HCT116 (cell line): Measurements from ENCODE around the gene DGCR8. TPM values are rescaled to one million over a fixed set of nuclear protein-coding genes. Genes with fewer than 3 reads are reported as not detected.
A peak's percentile ranks its signal among the peaks of the same experiment; 100 is the strongest.

ENCODE experiments used
- ATAC-seq: fragments of 200-7000 bp; cut with Tn5 transposase; 2 replicates; pipeline ENCODE4 v1.9.1; 2020; ENCODE audit warnings: mild to moderate bottlenecking, moderate library complexity
- BruUV-seq: library from RNA; stranded (reverse); fragments of 400-500 nt; replicated peaks from 2 replicates; lab custom pipeline; 2021; lab: Mats Ljungman, UMichigan
- CTCF ChIA-PET: fragments of 300-600 bp; sonication (Branson Sonifier 250); formaldehyde crosslinking; loops from one replicate; lab custom pipeline; 2021; ENCODE audit warnings: antibody characterized with exemption; lab: Charles Lee
- POLR2A ChIA-PET: fragments of 300-600, 350-600 bp; sonication (Branson Sonifier 250); formaldehyde crosslinking; loops from one replicate; lab custom pipeline; 2021; ENCODE audit warnings: antibody characterized with exemption; lab: Charles Lee
- RAD21 ChIA-PET, 2 experiments: fragments of 300-600 bp; sonication (Branson Sonifier 250); formaldehyde crosslinking; loops; one replicate each; lab custom pipeline; 2023; ENCODE audit warnings: low total read pairs in 2 of 2; ENCODE audit not compliant: uncharacterized antibody in 2 of 2, unreplicated experiment in 2 of 2, low non-redundant PET in 1 of 2; lab: Charles Lee
- DNase-seq: peaks from one replicate; pipeline ENCODE4 v3.0.0-alpha.2; 2010; ENCODE audit warnings: low read depth, low spot score
- H2AFZ ChIP-seq: fragments of 200-600 bp; shearing (Covaris generic), sonication (generic); 2 replicates; pipeline ENCODE4 v1.6.1; 2017; ENCODE audit warnings: low read depth, mixed run types, mixed read lengths, antibody characterized with exemption, low read length; ENCODE audit not compliant: poor library complexity, severe bottlenecking
- H3K27ac ChIP-seq: 2 replicates; pipeline ENCODE4 v1.5.1; 2012; ENCODE audit warnings: low read depth, low read length
- H3K27me3 ChIP-seq: fragments of 200-600 bp; sonication (generic); 2 replicates; pipeline ENCODE4 v1.6.1; 2016; ENCODE audit warnings: mixed run types, low read length, mixed read lengths; ENCODE audit not compliant: insufficient read depth
- H3K36me3 ChIP-seq, 2 experiments: fragments of 200-500 bp in 1 of 2; fragments of 200-600 bp in 1 of 2; sonication (Bioruptor generic) in 1 of 2; sonication (generic) in 1 of 2; 2 replicates each; pipeline versions ENCODE4 v1.5.1 to v1.6.1; 2014 to 2016; ENCODE audit warnings: low read length in 2 of 2, inconsistent platforms in 1 of 2, mixed read lengths in 1 of 2, mixed run types in 1 of 2; ENCODE audit not compliant: insufficient read depth in 2 of 2, control insufficient read depth in 1 of 2
- H3K4me1 ChIP-seq, 2 experiments: fragments of 200-600 bp in 1 of 2; sonication (generic) in 1 of 2; 2 replicates each; pipeline versions ENCODE4 v1.5.1 to v1.6.1; 2012 to 2017; ENCODE audit warnings: low read length in 2 of 2, inconsistent platforms in 1 of 2, mild to moderate bottlenecking in 1 of 2, mixed read lengths in 1 of 2, mixed run types in 1 of 2, moderate library complexity in 1 of 2; ENCODE audit not compliant: insufficient read depth in 2 of 2, control insufficient read depth in 1 of 2
- H3K4me2 ChIP-seq: fragments of 200-600 bp; sonication (generic); 2 replicates; pipeline ENCODE4 v1.6.1; 2017; ENCODE audit warnings: mixed run types, low read length, mixed read lengths
- H3K4me3 ChIP-seq, 2 experiments: fragments of 200-600 bp in 1 of 2; sonication (generic) in 1 of 2; replicated peaks in 1 of 2; 2 replicates each; pipeline ENCODE4 v1.5.1; 2011 to 2016; ENCODE audit warnings: low read length in 2 of 2, control low read depth in 1 of 2, low read depth in 1 of 2, mild to moderate bottlenecking in 1 of 2, mixed read lengths in 1 of 2, mixed run types in 1 of 2
- H3K79me2 ChIP-seq: fragments of 200-600 bp; sonication (generic); 2 replicates; pipeline ENCODE4 v1.6.1; 2017; ENCODE audit warnings: mild to moderate bottlenecking, mixed run types, low read length, moderate library complexity, mixed read lengths; ENCODE audit not compliant: insufficient read depth
- H3K9ac ChIP-seq: fragments of 200-600 bp; sonication (generic); 2 replicates; pipeline ENCODE4 v1.6.1; 2016; ENCODE audit warnings: low read length, mixed read lengths
- H3K9me2 ChIP-seq: fragments of 200-600 bp; sonication (generic), shearing (Covaris generic); 2 replicates; pipeline ENCODE4 v1.6.1; 2017; ENCODE audit warnings: mixed run types, mild to moderate bottlenecking, moderate library complexity; ENCODE audit not compliant: insufficient read depth
- H3K9me3 ChIP-seq, 2 experiments: fragments of 200-500 bp in 1 of 2; fragments of 200-600 bp in 1 of 2; sonication (Bioruptor generic) in 1 of 2; sonication (generic) in 1 of 2; 2 replicates each; pipeline ENCODE4 v1.6.1; 2014 to 2017; ENCODE audit warnings: low read length in 2 of 2, mixed read lengths in 2 of 2, inconsistent platforms in 1 of 2, low read depth in 1 of 2, mild to moderate bottlenecking in 1 of 2, mixed run types in 1 of 2, moderate library complexity in 1 of 2; ENCODE audit not compliant: control insufficient read depth in 1 of 2, insufficient read depth in 1 of 2
- H4K20me1 ChIP-seq: fragments of 200-600 bp; sonication (generic), shearing (Covaris generic); 2 replicates; pipeline ENCODE4 v1.6.1; 2017; ENCODE audit warnings: mixed run types, mild to moderate bottlenecking, moderate library complexity; ENCODE audit not compliant: insufficient read depth
- CBX3 ChIP-seq: IDR thresholded peaks from 2 replicates; pipeline ENCODE4 v1.6.1; 2012; ENCODE audit warnings: low read depth
- FOSL1 ChIP-seq: IDR thresholded peaks from 2 replicates; pipeline ENCODE4 v1.6.1; 2012; ENCODE audit warnings: low read depth
- JUND ChIP-seq: IDR thresholded peaks from 2 replicates; pipeline ENCODE4 v1.6.1; 2012
- POLR2A ChIP-seq: IDR thresholded peaks from 2 replicates; pipeline ENCODE4 v1.7.0; 2011; ENCODE audit warnings: borderline replicate concordance; ENCODE audit not compliant: insufficient read depth, insufficient read length; ENCODE audit errors: extremely low read depth
- SRF ChIP-seq: IDR thresholded peaks from 2 replicates; pipeline ENCODE4 v1.6.1; 2012; ENCODE audit warnings: low read depth
- TCF7L2 ChIP-seq: IDR thresholded peaks from 2 replicates; pipeline ENCODE4 v1.7.0; 2011; ENCODE audit warnings: borderline replicate concordance, inconsistent platforms; ENCODE audit not compliant: insufficient read depth, insufficient read length; ENCODE audit errors: extremely low read depth
- ZNF274 ChIP-seq: fragments of 200-500 bp; sonication (Bioruptor generic); IDR thresholded peaks from 2 replicates; pipeline ENCODE4 v1.6.1; 2014; ENCODE audit warnings: mild to moderate bottlenecking, low read depth, low read length, inconsistent platforms
- intact Hi-C: fragments of 100-400 bp; cut with micrococcal nuclease; formaldehyde crosslinking; loops from 2 replicates; pipeline ENCODE4 v1.10.0; 2022
- total RNA-seq: library from RNA; stranded (reverse); gene quantifications from one replicate; pipeline ENCODE4 v1.2.1, GENCODE V29; 2021; ENCODE audit not compliant: unreplicated experiment
- TF ChIP-seq, protein P1 (sequence below): IDR thresholded peaks from 2 replicates; pipeline ENCODE4 v1.6.1; 2012; ENCODE audit warnings: low read depth
- TF ChIP-seq, protein P2 (sequence below), 3 experiments: fragments of 200-600 bp in 1 of 3; sonication (generic) in 1 of 3; IDR thresholded peaks in 2 of 3; conservative IDR thresholded peaks in 1 of 3; 2 replicates each; pipeline ENCODE4 v1.5.1; 2012 to 2017; ENCODE audit warnings: low read depth in 2 of 3, low read length in 2 of 3, antibody characterized with exemption in 1 of 3, borderline replicate concordance in 1 of 3, control low read depth in 1 of 3, mild to moderate bottlenecking in 1 of 3, mixed read lengths in 1 of 3, mixed run types in 1 of 3, moderate library complexity in 1 of 3; ENCODE audit not compliant: insufficient read depth in 1 of 3

The DGCR8 gene
- total RNA-seq, 1 experiment from 2014 or later = 43.8 TPM

DNA sequence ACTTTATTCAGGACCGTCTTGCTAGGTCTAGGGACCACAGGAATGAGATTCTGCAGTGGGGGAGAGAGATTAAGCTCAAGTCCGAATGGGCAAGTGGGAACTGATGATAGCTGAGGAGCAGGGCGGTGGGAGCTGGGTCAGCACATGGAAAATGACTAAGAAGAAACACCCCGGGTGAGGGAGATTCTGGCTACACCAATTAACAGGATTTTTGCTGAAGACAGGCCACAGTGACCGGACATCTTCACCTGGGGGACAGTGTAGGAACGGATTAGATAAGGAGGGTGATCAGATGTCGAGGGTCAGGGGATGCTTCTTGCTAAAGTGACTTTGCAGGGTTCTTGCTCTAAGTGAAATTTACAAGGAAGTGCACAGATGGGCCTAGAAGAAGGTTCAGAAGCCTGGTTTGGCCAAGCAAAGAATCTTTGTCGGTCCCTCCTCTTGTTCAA is 8.5 kb upstream of the DGCR8 start:
- CTCF ChIA-PET = no interaction called here
- H3K27me3 ChIP-seq = no peaks in the 10 kb centered on the region
- TF ChIP-seq CBX3 = no peak
- no peak for TF ChIP-seq FOSL1
- no peak for TF ChIP-seq JUND
- TF ChIP-seq TCF7L2 = no peak
- TF ChIP-seq POLR2A = no peak
- TF ChIP-seq, protein P1, sequence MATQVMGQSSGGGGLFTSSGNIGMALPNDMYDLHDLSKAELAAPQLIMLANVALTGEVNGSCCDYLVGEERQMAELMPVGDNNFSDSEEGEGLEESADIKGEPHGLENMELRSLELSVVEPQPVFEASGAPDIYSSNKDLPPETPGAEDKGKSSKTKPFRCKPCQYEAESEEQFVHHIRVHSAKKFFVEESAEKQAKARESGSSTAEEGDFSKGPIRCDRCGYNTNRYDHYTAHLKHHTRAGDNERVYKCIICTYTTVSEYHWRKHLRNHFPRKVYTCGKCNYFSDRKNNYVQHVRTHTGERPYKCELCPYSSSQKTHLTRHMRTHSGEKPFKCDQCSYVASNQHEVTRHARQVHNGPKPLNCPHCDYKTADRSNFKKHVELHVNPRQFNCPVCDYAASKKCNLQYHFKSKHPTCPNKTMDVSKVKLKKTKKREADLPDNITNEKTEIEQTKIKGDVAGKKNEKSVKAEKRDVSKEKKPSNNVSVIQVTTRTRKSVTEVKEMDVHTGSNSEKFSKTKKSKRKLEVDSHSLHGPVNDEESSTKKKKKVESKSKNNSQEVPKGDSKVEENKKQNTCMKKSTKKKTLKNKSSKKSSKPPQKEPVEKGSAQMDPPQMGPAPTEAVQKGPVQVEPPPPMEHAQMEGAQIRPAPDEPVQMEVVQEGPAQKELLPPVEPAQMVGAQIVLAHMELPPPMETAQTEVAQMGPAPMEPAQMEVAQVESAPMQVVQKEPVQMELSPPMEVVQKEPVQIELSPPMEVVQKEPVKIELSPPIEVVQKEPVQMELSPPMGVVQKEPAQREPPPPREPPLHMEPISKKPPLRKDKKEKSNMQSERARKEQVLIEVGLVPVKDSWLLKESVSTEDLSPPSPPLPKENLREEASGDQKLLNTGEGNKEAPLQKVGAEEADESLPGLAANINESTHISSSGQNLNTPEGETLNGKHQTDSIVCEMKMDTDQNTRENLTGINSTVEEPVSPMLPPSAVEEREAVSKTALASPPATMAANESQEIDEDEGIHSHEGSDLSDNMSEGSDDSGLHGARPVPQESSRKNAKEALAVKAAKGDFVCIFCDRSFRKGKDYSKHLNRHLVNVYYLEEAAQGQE = no peak
- TF ChIP-seq SRF = no peak
- TF ChIP-seq, all 23 proteins: peak for 0
- DNase-seq = no peak
- H3K9me3 ChIP-seq = no peaks in the 10 kb centered on the region
- ChIA-PET RAD21 (no interaction called here), POLR2A (no interaction called here)
- H3K27ac ChIP-seq = no peak overlapping the region
- no peak overlapping the region for H2AFZ ChIP-seq
- H3K36me3 ChIP-seq = no peaks in the 10 kb centered on the region
- no peak for ATAC-seq
- H3K9me2 ChIP-seq = no peaks in the 10 kb centered on the region
- no peak overlapping the region for H3K4me3 ChIP-seq
- BruUV-seq = no TSS peak
- no peak overlapping the region for H3K4me2 ChIP-seq
- H4K20me1 ChIP-seq = no peaks in the 10 kb centered on the region
- no peak overlapping the region for H3K9ac ChIP-seq
- no peaks in the 10 kb centered on the region; a peak in 1 of 4 replicates for H3K4me1 ChIP-seq
- H3K79me2 ChIP-seq = no peaks in the 10 kb centered on the region
- intact Hi-C loops = no loop called here

DNA sequence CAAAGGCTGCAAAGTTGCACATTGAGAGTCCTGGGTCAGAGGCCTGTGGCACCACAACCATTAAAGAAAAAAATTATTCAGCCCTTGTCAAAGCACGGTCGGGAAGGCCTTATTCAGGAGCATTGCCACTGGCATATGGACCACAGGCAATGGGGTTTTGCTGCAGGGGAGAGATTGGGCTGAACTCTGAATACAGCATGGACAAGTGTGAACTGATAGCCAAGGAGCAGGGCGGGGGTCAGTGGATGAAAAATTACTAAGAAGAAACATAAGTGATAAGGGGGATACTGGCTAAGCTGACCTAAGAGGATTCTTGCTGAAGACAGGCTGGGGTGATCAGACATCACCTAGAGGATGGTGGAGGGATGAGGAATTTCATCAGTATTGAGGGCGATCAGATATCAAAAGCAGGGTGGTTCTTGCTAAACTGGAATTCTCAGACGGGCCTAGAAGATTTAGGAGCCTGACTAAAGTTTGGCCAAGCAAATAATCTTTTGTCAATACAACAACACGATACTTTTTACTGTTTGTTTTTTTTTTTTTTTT is 3.3 kb upstream of the DGCR8 start:
- H3K4me3 ChIP-seq = no peak overlapping the region
- H3K9me3 ChIP-seq = no peaks in the 10 kb centered on the region
- H3K4me1 ChIP-seq = peaks cover 8 to 22% of the 10 kb centered on the region in 2 experiments
- H3K4me2 ChIP-seq = no peak overlapping the region
- POLR2A ChIA-PET = no interaction called here
- peaks cover 14% of the 10 kb centered on the region for H3K79me2 ChIP-seq
- no peak for TF ChIP-seq TCF7L2
- TF ChIP-seq, protein P2, sequence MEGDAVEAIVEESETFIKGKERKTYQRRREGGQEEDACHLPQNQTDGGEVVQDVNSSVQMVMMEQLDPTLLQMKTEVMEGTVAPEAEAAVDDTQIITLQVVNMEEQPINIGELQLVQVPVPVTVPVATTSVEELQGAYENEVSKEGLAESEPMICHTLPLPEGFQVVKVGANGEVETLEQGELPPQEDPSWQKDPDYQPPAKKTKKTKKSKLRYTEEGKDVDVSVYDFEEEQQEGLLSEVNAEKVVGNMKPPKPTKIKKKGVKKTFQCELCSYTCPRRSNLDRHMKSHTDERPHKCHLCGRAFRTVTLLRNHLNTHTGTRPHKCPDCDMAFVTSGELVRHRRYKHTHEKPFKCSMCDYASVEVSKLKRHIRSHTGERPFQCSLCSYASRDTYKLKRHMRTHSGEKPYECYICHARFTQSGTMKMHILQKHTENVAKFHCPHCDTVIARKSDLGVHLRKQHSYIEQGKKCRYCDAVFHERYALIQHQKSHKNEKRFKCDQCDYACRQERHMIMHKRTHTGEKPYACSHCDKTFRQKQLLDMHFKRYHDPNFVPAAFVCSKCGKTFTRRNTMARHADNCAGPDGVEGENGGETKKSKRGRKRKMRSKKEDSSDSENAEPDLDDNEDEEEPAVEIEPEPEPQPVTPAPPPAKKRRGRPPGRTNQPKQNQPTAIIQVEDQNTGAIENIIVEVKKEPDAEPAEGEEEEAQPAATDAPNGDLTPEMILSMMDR (IDR thresholded peaks at IDR 0.05 in 2 of 3, conservative IDR thresholded peaks at IDR 0.05 in 1 of 3; ENCODE audit: borderline replicate concordance in 1 of 3, insufficient read depth in 1 of 3, low read depth in 2 of 3, low read length in 2 of 3) = 0 out of 6 replicates have a peak, but pooled peaks of 1 of the 3 experiments have one; percentile 11
- TF ChIP-seq ZNF274 = no peak
- no TSS peak for BruUV-seq
- no peak overlapping the region for H3K27ac ChIP-seq
- no peak overlapping the region for H3K9ac ChIP-seq
- DNase-seq (no peak), ATAC-seq (no peak)
- CTCF ChIA-PET = no interaction called here
- RAD21 ChIA-PET = no interaction called here
- peaks cover 0 to 3% of the 10 kb centered on the region in 2 experiments; a peak in 2 of 4 replicates for H3K36me3 ChIP-seq
- intact Hi-C loops = no loop called here
- H3K27me3 ChIP-seq = no peaks in the 10 kb centered on the region
- H4K20me1 ChIP-seq = no peaks in the 10 kb centered on the region
- H3K9me2 ChIP-seq = no peaks in the 10 kb centered on the region
- H2AFZ ChIP-seq = no peak overlapping the region
